ENCODE results near the gene CEP295NL. TPM values are rescaled to one million over a fixed set of nuclear protein-coding genes. Genes with fewer than 3 reads are reported as not detected.

Gene CEP295NL
- total and polyA plus RNA-seq, 2 of the 13 experiments (the other 11 are each of a cell fraction or from before 2014, with no cell fraction given), result not detected

DNA sequence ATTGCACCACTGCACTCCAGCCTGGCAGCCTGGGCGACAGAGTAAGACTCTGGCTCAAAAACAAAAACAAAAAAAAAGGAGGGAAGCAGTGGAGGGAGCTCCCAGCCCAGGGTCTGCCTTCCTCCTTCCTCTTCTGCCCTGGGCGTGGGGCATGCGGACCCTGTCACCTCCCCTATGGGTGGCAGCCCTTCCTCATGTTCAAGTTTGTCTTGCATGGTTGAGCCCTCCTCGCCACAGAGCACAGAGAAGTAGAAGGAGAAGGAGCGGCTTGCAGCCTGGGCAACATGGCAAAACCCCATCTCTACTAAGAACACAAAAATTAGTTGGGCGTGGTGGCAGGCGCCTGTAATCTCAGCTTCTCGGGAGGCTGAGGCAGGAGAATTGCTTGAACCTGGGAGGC, 43.6 kb upstream of the CEP295NL start:
- FAIRE-seq (no peak), ATAC-seq (no peak), DNase-seq (ENCODE audit: low spot score) (no peak)
- Histone ChIP-seq H4K20me1 (ENCODE audit: insufficient read depth, low read length) (no peaks in the 10 kb centered on the region), H3K9me3 (ENCODE audit: low read length) (peaks cover 17% of the 10 kb centered on the region), H2AFZ (ENCODE audit: low read length) (no peak overlapping the region), H3K27ac (ENCODE audit: extremely low read length, insufficient read depth, low read length) (no peak overlapping the region), H3K4me2 (ENCODE audit: low read depth, low read length) (no peak overlapping the region), H3K27me3 (ENCODE audit: control insufficient read depth in 1 of 2, insufficient read depth in 2 of 2, low read length in 2 of 2) (peaks cover 2 to 23% of the 10 kb centered on the region in 2 experiments; a peak in 3 of 5 replicates), H3K4me3 (replicated peaks in 1 of 3; ENCODE audit: insufficient read depth in 1 of 3, low read depth in 2 of 3, low read length in 3 of 3) (no peak overlapping the region), H3K79me2 (ENCODE audit: insufficient read depth, low read length) (no peaks in the 10 kb centered on the region), H3K36me3 (replicated peaks in 1 of 2; ENCODE audit: control insufficient read depth in 1 of 2, insufficient read depth in 2 of 2, low read length in 2 of 2) (no peaks in the 10 kb centered on the region), H3K9ac (ENCODE audit: insufficient read depth, low read depth, low read length) (no peak overlapping the region), H3K4me1 (ENCODE audit: insufficient read depth, low read length) (peaks cover 26% of the 10 kb centered on the region)
- 54% methylated on average over 8 of the region's 8 CpGs for WGBS (ENCODE audit: low lambda C conversion rate)
- in situ Hi-C loops (cut with HindIII; ENCODE audit: extremely low pct_ligation_motif_present, low pct_unique_long_range_greater_than_20kb), result no loop called here
- no TSS peak for BruUV-seq (replicated peaks)
- CTCF ChIA-PET (ENCODE audit: low intra/inter-chr PET ratio, low total read pairs), result no interaction called here
- intact Hi-C loops (cut with micrococcal nuclease; ENCODE audit: unreplicated experiment), result no loop called here
- no peak for TF ChIP-seq ZNF337 (CRISPR knock-in tag; IDR thresholded peaks at IDR 0.05; ENCODE audit: borderline replicate concordance, low read depth)
- no peak for TF ChIP-seq ZNF205 (CRISPR knock-in tag; IDR thresholded peaks at IDR 0.05)
- TF ChIP-seq, protein P1, sequence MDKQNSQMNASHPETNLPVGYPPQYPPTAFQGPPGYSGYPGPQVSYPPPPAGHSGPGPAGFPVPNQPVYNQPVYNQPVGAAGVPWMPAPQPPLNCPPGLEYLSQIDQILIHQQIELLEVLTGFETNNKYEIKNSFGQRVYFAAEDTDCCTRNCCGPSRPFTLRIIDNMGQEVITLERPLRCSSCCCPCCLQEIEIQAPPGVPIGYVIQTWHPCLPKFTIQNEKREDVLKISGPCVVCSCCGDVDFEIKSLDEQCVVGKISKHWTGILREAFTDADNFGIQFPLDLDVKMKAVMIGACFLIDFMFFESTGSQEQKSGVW (CRISPR knock-in tag; IDR thresholded peaks at IDR 0.05; ENCODE audit: borderline replicate concordance), result no peak
- POLR2A ChIA-PET, result interaction anchor here (0.8 to 1.9 kb wide), 4 partner anchors 13 to 63 kb away, joined by 3 to 7 read pairs (median 4); no protein-coding TSS in a partner anchor

DNA sequence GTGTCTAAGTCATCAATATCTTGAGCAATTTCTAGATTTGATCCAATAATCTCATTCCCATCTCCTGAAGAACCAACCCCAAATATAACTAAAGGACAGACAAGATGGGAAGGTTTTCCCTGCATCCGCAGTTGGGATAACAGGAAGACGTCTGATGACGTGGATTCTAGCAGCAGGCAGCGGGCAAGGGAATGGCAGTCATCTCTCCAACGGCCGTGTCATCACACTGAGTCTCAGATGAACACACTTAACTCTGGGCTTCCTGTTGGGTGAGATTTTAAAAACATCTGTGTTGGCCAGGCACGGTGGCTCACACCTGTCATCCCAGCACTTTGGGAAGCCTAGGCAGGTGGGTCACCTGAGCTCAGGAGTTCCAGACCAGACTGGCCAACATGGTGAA, 43.1 kb upstream of the CEP295NL start:
- H3K4me3 ChIP-seq (replicated peaks in 1 of 3; ENCODE audit: insufficient read depth in 1 of 3, low read depth in 2 of 3, low read length in 3 of 3), result no peak overlapping the region
- ChIA-PET CTCF (ENCODE audit: low intra/inter-chr PET ratio, low total read pairs) (no interaction called here), POLR2A (interaction anchor here (1.9 kb wide), 1 partner anchor 16 kb away, joined by 7 read pairs; no protein-coding TSS in a partner anchor)
- H3K27ac ChIP-seq (ENCODE audit: extremely low read length, insufficient read depth, low read length), result no peak overlapping the region
- H4K20me1 ChIP-seq (ENCODE audit: insufficient read depth, low read length), result no peaks in the 10 kb centered on the region
- intact Hi-C loops (cut with micrococcal nuclease; ENCODE audit: unreplicated experiment), result no loop called here
- H2AFZ ChIP-seq (ENCODE audit: low read length), result no peak overlapping the region
- FAIRE-seq, result no peak
- H3K79me2 ChIP-seq (ENCODE audit: insufficient read depth, low read length), result no peaks in the 10 kb centered on the region
- peaks cover 23% of the 10 kb centered on the region for H3K4me1 ChIP-seq (ENCODE audit: insufficient read depth, low read length)
- in situ Hi-C loops (cut with HindIII; ENCODE audit: extremely low pct_ligation_motif_present, low pct_unique_long_range_greater_than_20kb), result no loop called here
- WGBS (ENCODE audit: low lambda C conversion rate), result 78% methylated on average over 7 of the region's 7 CpGs
- no peak overlapping the region for H3K9ac ChIP-seq (ENCODE audit: insufficient read depth, low read depth, low read length)
- BruUV-seq (replicated peaks), result no TSS peak
- H3K27me3 ChIP-seq (ENCODE audit: control insufficient read depth in 1 of 2, insufficient read depth in 2 of 2, low read length in 2 of 2), result peaks cover 2 to 23% of the 10 kb centered on the region in 2 experiments; a peak in 3 of 5 replicates
- DNase-seq (ENCODE audit: low spot score), result no peak
- no peaks in the 10 kb centered on the region for H3K36me3 ChIP-seq (replicated peaks in 1 of 2; ENCODE audit: control insufficient read depth in 1 of 2, insufficient read depth in 2 of 2, low read length in 2 of 2)
- no peak overlapping the region for H3K4me2 ChIP-seq (ENCODE audit: low read depth, low read length)
- ATAC-seq, result no peak
- peaks cover 12% of the 10 kb centered on the region for H3K9me3 ChIP-seq (ENCODE audit: low read length)
- TF ChIP-seq SAP130 (CRISPR knock-in tag; IDR thresholded peaks at IDR 0.05; ENCODE audit: low read depth) (no peak), SP2 (CRISPR knock-in tag; IDR thresholded peaks at IDR 0.05) (no peak), TOE1 (CRISPR knock-in tag; IDR thresholded peaks at IDR 0.05) (no peak), NFYC (CRISPR knock-in tag; IDR thresholded peaks at IDR 0.05) (no peak), DZIP1 (CRISPR knock-in tag; IDR thresholded peaks at IDR 0.05) (no peak), CREB1 (IDR thresholded peaks at IDR 0.05) (peak; percentile 39), CREB1 (CRISPR knock-in tag; IDR thresholded peaks at IDR 0.05) (no peak), SNAPC5 (CRISPR knock-in tag; IDR thresholded peaks at IDR 0.05; ENCODE audit: borderline replicate concordance) (0 out of 2 replicates have a peak, but pooled peaks have one; percentile 42), ZNF629 (CRISPR knock-in tag; conservative IDR thresholded peaks at IDR 0.05) (no peak), RFXANK (CRISPR knock-in tag; IDR thresholded peaks at IDR 0.05) (no peak), NFKBIZ (CRISPR knock-in tag; IDR thresholded peaks at IDR 0.05) (no peak), ETS1 (CRISPR knock-in tag; IDR thresholded peaks at IDR 0.05) (no peak)

Measured in HepG2 (cell line).